Right kidney (tissue), 1 donor: ENCODE results near the gene SLC44A3.

Experiments
- DNase-seq: peaks from one replicate; pipeline ENCODE4 v3.0.0-alpha.2; 2016

The SLC44A3 gene

DNA sequence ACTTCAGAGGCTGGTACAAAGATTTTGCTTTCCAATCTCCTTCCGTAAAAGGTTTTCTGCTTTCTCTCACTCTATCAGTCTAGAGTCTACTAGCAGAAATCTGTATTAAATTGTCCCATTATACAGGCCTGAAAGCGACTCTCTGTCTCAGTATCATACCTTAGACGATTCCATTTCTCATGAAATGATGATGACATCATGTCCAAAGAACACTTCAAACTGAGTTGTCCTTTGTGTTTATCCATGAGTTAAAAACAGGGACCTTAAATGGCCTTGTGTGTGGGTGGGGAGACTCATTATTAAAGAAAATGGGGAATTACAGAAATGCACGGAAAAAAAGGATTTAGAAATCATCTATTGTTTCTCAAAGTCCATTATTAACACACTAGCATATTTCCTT lies 21.0 kb upstream of the SLC44A3 start:
- DNase-seq = no peak

DNA sequence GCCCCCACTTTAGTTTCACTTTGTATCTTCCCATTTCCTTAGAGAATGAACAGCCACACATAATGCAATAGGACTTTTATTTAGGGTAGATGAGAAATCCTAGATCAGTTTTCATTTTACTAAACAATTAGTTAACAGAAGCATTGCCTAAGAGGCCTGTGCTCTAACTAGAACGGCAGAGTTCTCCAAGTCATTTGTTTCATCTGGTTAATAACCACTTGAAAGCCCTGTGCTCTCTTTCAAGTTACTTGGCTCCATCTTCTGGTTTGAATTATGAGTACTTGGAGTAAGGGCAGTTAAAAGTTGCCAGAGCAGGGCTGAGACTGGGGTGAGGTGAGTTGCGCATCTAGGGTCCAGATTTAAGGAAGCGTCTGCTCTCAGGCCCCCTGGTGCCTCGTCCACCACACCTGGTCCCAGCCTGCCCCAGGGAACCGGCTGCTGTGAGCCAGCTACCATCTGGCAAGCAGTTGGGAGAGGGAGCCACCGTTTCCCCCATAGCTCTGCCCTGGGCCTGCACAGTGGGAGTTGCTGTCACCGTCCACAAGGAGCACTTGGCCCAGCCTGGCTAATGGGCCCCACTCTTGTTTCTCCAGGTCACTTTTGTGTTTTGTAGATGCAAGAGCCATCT lies 18.1 kb upstream of the SLC44A3 start:
- peak; percentile 57 for DNase-seq

DNA sequence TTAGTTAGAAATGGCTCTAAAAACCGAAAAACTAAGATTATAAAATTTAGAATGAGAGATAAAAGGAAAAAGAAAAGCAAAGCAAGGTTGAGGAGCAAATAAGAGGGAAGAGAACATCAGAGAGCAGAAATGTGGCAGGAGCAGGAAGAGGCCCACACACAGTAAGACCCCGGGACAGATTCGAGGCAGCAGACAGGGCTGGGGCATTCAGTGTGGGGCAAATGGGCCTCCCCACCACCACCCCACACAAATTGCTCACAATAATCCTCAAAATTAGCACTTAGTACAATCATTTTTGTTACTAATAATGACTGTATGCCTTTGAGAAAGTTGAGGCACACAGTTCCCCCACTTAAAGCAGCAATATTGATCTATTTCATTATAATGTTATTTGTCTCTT lies 17.1 kb upstream of the SLC44A3 start:
- DNase-seq = no peak

DNA sequence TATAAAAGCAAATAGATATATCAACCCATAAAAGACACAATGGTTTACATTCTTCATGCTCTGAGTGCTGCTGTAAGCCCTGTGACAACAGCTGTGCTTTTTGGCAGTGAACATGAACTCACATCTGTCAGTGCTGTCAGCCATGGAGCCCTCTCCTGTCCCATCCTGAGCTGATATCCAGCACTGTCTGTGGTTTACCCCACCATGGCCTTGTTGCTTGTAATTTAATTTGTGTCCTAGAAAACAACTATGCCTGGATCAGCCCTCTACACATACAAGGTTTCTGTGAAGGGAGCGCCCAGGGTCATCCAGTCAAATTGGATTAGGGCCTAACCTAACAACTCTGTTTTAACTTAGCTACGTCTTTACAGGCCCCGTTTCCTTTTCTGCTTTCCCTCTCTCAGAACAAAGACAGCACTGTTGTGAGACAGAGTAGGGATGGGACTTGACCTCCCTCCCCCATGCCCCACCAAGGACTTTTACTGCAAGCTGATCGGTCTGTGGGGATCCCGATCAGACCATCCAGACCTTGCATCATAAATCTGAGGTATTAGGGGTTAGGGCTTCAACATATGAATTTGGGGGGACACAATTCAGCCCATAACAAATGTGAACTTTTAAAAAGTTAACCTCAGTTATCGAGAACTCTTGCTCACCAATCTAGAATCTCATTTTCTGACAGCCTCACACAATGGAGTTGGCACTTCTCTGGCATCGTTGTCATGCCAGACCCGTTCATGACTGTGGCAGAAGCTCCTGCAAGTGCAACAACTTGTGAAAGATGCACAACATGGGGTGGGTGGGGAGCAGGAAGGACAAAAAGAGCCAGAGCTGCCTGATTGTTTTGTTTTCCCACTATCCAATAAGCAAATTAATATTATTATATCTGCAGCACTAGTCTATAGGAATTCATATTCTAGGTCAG lies 16.4 kb upstream of the SLC44A3 start:
- peak; percentile 32 for DNase-seq

DNA sequence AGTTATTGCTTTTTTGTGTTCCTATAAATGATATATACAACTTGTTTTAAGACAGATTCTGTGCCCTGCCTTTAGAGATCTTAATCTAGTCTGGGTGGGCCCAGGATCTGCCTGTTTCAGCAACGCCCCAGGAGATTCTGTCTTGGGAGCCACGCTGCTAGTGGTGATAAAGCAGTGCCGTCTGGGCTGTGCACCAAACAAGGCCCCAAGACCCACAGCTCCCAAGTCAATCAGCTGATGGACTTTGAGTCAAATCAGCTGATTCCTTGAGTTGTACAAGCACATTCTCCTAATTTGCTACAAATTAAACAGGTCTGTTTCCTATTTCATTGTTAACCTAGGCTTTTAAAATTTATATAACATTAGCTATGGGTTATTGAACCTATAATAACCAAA lies 15.7 kb upstream of the SLC44A3 start:
- no peak for DNase-seq

DNA sequence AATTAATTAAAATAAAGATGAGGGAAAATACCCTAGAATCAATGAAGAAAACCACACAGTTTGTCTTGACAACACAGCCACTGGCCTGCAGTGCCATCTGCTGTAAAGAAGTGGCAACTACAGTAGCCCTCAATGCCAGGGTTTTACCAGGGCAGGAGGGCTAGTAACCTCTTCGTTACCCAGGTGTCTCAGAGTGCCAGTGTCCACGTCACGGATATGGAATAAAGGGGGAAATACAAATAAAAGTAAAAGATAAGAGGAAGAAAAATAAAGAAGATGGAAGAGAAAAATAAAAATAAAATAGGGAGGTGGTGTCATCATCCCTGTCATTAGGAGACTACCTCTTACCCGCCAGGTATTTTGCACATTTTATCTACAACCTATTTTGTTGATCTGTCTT lies 14.2 kb upstream of the SLC44A3 start:
- DNase-seq = peak; percentile 52

DNA sequence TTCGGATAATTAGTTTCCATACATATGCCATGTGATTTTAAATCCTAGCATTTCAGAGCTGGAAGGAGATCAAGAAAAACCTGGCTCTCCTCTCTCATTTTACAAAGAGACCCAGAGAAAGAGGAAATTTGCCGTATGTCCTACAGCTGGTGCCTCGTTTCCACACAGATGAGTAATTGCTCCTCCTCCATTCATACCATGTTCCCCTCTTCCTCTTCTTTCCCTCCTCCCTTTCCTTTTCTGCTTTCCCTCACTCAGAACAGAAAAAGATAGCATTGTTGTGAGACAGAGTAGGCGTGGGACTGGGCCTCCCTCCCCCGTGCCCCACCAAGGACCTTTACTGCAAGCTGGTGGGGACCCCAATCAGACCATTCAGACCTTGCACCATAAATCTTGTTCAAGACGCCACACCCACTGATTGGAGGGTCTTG lies 13.7 kb upstream of the SLC44A3 start:
- DNase-seq = peak; percentile 33

DNA sequence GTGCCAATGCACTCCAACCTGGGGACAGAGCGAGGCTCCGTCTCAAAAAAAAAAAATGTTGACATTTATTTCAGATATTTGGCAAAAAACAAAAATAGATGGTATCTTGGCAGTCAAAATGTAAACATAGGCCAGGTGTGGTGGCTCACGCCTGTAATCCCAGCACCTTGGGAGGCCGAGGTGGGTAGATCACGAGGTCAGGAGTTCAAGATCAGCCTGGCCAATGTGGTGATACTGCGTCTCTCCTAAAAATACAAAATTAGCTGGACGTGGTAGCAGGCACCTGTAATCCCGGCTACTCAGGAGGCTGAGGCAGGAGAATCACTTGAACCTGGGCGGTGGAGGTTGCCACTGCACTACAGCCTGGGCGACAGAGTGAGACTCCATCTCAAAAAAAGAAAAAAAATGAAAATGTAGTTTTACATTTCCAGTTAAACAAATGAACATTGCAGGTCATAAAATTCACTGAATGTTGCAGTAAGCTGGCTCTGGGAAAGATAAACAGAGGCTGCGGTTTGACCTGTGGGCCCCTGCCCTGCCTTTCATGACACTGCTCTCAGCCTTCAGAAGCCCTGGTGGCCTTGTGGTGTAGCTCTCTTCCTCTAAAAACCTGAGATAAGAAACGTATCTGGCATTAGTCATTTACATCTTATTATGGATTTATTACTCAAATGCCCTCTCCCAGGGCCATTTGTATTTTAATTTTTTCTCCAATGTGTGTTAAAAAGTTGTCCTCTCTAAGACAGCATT lies 12.2 kb upstream of the SLC44A3 start:
- no peak for DNase-seq

DNA sequence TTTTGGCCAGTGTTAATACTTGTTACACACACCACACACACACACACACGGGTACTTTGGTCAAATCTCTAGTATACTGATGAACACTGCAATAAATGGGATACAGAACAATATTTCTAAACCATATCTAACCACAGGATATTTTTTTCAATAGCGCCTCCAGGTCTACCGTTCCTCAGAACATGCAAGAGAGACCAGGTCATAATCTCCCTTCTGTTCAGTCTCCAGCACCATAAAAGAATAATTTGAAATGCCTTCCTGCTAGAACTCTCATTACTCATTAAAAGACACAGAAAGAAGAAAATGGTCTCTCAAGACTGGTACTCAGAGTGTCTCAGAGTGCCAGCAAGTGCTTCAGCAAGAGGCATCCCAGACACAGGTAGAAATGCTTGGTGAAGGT lies 11.5 kb upstream of the SLC44A3 start:
- DNase-seq = no peak

DNA sequence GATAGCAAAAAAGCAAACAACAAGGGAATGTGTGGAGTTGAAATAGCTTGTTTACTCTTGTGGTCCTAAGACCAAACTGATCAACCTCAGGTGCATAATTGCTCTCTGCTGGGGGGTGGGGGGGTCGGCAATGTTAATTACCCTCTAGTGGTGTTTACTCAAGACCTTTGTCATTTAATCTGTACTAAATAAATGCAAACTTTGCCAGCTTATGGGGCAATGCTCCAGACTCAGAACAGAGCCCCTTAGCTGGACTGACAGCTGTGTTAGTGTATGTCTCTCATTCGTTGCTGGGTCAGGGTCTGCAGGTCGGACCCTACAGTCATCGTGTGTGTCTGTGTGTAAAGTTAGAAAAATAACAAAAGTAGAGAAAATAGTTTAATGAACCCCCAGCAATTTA lies 7.2 kb upstream of the SLC44A3 start:
- DNase-seq = no peak

DNA sequence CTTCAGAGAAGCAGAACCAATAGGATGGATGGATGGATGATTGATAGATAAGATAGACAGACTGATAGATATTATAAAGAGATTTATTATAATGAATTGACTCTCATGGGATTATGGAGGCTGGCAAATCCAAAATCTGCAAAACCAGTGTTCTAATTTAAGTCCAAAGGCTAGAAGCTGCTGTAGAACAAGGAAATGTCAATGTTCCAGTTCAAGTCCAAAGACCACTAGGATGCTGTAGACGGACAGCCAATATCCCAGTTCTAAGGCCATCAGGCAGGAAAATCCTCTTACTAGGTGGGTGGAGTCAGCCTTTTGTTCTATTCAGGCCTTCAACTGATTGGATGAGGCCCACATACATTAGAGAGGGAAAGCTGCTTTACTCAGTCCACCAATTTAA lies 4.1 kb upstream of the SLC44A3 start:
- no peak for DNase-seq

DNA sequence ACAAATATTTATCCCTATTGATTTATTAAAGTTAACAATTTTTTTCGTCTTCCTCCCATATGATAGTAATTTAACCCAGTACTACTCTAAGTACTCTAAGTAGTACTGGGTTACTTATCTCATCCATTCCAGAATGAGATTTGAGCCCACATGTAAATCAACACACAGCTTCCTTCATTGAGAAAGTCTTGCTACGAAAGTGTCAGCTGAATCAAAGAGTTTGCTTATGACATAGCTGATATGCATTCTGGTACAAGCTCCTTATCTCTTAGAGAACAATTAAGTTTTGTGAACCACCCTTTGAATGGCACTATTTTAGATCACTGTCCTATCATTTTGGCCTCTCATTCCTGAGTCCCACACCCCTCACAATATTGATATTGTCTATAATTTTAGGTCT lies 2.4 kb upstream of the SLC44A3 start:
- DNase-seq = no peak

DNA sequence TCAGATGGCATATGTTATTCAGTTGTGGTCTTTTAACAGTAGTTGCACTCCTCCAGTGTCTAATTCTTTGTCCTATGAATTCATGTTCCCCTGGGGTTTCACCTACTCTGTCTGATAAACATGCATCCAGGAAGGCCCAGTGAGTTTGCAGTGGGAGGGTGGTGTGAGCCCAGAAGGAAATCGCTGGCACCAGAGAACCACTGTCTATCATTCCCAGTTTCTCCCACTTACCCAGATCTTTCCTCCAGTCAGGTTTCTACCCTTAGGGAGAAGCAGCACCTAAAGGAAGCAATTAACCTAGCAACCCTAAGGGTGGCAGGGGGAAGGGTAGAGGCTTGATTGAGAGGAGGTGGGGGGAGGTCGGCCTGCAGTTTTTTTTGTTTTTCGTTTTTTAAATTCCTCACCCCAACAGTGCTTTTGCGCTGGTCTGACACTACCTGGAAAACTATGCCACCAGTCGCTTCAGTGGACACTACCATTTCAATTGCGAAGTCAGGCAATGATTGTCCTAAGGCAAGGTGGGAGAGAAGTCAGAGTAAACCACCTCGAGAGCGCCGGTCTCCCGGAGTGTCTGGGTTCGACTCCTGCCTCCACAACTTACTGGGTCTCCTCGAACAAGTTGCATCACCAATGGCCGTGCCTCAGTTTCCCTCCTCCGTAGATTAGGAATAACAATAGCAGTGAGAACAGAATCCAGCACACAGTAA lies 766 bp upstream of the SLC44A3 start:
- DNase-seq = peak; percentile 35

DNA sequence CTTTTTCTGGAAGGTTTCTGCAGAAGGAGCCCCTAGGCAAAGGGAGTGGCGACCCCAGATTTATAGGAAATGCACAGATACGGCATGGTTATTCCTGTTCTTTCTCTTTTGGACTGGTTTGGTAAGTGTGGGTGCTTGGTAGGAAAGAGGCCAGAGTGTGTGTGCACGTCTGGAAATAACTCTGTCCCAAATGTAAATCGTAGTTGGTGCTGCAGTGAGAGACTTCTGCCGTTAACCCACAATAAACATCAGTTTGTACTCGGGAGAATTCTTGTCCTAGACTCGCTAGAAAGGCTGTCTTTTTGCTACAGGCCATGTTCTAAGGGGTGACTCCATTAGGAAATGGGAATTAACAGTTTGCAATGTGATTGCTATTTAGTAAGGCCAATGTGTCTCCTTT lies 779 bp downstream of the SLC44A3 start:
- DNase-seq = peak; percentile 38

DNA sequence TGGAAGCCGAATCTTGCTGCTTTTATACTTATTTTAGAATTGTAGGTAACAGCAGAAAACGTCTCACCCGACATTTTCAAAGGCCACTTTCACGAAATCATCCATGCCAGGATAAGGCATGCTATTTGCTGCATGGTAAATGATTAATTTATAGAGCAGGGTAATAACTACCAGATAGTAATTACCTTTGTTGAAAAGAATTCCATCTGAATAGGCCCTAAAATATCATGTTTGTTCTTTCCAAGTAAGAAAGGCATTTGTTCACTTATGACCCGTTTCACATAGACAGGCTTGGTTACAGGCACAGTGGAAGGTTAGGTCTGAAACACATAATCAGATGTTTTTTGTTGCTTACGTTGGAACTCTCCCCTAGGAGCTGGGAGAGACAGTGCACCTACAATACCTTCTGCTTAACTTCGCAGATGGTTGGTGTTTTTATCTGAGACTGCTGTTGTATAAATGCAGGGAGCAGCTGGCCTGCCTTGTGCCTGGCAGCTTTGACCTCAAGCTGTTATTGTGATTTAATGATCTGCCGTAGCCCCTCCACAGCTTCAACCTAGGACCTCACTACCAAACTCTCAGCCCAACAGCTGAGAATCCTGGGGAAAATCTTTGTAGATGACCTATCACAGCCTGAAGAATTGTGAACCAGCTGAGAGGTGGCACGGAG lies 1.6 kb downstream of the SLC44A3 start:
- peak; percentile 56 for DNase-seq

DNA sequence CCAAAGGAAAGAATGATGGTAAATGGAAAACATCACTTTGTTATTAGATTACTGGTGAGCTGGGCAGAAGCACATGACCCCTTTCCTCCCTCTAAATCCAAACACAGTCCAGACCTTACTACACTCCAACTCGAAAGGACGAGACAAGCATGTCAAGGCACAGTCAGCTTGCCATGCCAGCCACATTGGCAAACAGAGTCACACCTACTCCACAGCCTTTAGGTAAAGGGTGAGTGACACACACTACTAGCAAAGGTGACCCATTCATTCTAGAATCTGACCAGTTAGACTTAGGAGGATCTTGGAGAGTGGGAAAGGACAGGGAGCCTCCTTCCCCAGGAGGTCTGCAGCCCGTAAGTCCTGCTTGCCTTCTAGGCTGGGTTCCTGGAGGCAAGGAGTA lies 3.0 kb downstream of the SLC44A3 start:
- no peak for DNase-seq

DNA sequence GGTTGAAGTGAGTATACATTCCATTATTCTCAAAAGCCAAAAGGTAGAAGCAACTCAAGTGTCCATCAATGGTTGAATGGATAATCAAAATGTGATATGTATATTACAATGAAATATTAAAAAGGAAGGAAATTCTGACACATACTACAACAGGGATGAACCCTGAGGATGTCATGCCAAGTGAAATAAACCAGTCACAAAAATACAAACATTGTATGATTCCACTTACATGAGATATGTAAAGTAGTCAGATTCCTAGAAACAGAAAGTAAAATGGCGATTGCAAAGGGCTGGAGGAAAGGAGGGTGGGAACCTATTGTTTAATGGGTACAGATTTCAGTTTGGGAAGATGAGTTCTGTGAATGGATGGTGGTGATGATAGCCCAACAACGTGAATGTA lies 5.8 kb downstream of the SLC44A3 start:
- DNase-seq = no peak

DNA sequence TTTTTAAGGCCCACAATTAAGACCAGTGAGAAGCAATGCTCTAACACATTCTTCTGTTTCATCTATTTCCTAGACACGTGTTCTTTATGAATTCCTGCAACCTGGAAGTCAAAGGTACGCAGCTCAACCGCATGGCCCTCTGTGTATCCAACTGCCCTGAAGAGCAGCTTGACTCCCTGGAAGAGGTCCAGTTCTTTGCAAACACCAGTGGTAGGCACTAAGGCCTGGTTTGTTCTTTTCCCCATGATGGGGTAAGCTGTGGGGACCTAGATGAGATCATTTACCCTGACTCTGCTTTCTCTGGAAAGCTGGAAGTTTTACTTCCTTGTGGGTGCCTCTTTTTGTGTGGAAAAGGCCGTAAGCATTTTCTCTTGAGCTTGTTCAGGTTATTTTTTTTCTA lies 7.3 kb downstream of the SLC44A3 start:
- no peak for DNase-seq

DNA sequence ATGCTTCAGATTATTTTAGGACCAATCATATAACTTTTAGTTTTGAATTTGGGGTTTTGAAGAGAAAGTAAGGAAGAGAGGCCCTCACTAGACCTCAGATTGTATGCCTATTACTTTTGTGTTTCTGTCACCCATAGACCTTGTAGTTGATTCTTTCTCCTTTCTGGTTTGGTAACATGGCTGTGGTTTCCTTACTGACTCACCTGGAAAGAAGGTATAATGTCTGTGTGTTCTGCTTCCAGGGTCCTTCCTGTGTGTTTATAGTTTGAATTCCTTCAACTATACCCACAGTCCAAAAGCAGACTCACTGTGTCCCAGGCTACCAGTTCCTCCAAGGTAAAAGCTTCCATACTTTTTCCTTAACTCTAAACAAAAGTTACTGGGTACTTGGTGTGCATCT lies 8.1 kb downstream of the SLC44A3 start:
- DNase-seq = no peak

DNA sequence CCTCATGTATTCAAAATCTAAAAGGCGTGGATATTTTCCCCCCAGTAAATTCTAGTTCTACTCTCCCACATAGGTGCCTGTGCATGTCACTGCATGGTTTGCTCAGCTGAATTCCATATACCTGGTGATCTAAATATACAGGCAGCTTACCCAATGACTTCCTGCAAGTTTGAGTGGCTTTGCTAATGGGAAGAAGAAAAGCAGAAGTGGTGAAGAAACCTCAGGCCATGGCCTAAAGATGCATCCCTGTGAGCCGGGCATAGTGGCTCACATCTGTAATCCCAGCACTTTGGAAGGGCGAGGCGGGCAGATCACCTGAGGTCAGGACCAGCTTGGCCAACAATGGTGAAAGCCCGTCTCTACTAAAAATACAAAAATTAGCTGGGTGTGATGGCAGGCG lies 11.5 kb downstream of the SLC44A3 start:
- DNase-seq = no peak

DNA sequence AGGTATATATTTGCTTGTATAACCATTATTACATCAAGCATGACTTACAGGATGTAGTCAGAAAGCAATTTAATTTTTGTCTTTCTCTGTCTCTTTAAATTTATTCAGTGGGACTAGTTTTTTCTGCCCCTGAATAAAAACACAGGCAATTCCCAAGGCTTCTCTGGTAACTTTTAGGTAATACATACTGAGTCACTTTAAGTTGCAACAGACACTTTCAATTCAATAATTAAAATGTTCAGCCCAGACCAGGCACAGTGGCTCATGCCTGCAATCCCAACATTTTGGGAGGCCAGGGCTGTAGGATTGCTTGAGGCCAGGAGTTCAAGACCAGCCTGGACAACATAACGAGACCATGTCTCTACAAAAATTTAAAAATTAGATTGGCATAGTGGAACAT lies 12.3 kb downstream of the SLC44A3 start:
- DNase-seq = no peak
